ENCODE data around the gene EPB41L2.
A peak's percentile ranks its signal among the peaks of the same experiment; 100 is the strongest.
"Not testable (repeated sequence)": the region's sequence is repeated elsewhere in the genome, so short reads cannot be mapped to it uniquely, and the experiment has no call there.

The EPB41L2 gene

DNA sequence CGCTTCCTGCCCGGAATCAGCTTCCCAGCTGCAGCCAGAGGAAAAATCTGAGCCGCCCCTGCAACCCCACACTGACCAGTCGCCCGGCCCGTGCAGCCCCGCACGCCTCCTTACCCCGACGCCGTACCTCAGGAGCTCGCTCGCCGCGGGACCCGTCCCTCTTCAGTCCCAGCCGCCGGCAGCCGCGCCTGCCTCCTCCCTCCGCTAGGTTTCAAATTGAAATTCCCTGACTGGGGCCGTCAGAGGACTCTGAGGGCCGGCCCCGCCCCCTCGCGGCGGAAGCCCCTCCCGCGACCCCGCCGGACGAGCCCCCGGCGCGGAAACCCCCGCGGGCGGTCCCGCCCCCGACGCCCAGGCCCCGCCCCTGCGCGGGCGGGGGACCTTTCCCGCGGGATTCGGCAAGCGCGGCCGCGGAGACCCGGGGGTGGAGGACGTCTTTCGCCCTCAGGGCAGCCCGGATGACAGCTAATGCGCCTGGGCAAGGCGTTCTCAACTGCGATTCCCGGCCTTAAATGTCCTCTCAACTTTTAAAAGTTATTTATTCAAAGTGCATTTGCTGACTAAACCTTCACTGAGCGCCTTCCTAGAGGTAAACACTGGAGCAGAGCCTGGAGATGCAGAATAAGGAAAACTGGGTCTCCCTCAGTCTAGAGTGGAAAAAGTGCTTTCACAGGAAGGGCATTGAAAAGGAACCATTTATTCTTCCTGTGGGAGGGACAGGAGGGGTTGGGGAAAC lies at the start of gene EPB41L2:
EPB41L2 (minus strand) TSS at position 218 of the 736 bp plus-strand sequence. CDS start 106,760 bp downstream, outside the sequence.
- DNase-seq (ENCODE audit: low read depth) = peak; percentile 80

- no peak for DNase-seq (ENCODE audit: low read depth)
Observed at GRCh38 chr6:131112249-131112648, 49.2 kb upstream of the EPB41L2 start.

DNA sequence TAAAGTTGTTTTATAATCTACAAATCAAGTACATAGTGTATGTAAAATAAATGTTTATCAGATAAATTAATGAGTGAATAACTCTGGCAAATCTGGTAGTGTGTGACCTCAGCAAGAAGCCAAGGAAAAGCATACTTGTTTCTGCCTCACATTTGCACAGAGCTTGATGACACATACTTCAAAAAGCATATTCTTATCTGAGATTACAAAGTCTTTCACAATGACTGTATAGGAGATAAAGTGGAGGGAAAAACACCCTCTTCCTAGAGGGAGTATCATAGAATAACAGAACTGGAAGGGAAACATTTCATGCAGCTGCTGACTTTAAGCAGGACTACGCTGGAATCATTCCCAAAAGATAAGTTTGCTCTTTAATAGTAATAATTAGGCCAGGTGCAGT lies 44.1 kb upstream of the EPB41L2 start:
- no peak for DNase-seq (ENCODE audit: low read depth)

GRCh38 chr6:131103901-131104300 lies 40.9 kb upstream of the EPB41L2 start:
- no peak for DNase-seq (ENCODE audit: low read depth)

GRCh38 chr6:131103296-131103695 lies 40.3 kb upstream of the EPB41L2 start:
- DNase-seq (ENCODE audit: low read depth) = no peak

- DNase-seq (ENCODE audit: low read depth) = no peak
Observed at GRCh38 chr6:131101911-131102680, 39.1 kb upstream of the EPB41L2 start.

- DNase-seq (ENCODE audit: low read depth) = no peak
Observed at GRCh38 chr6:131096786-131097185, 33.7 kb upstream of the EPB41L2 start.

- no peak for DNase-seq (ENCODE audit: low read depth)
Observed at GRCh38 chr6:131093334-131093733, 30.3 kb upstream of the EPB41L2 start.

- not testable (repeated sequence) for DNase-seq (ENCODE audit: low read depth)
Observed at GRCh38 chr6:131091944-131092343, 28.9 kb upstream of the EPB41L2 start.

DNA sequence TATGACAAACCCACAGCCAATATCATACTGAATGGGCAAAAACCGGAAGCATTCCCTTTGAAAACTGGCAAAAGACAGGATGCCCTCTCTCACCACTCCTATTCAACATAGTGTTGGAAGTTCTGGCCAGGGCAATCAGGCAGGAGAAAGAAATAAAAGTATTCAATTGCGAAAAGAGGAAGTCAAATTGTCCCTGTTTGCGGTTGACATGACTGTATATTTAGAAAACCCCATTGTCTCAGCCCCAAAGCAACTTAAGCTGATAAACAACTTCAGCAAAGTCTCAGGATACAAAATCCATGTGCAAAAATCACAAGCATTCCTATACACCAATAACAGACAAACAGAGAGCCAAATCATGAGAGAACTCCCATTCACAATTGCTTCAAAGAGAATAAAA lies 27.3 kb upstream of the EPB41L2 start:
- DNase-seq (ENCODE audit: low read depth) = not testable (repeated sequence)

- DNase-seq (ENCODE audit: low read depth) = no peak
Observed at GRCh38 chr6:131084982-131085381, 21.9 kb upstream of the EPB41L2 start.

DNA sequence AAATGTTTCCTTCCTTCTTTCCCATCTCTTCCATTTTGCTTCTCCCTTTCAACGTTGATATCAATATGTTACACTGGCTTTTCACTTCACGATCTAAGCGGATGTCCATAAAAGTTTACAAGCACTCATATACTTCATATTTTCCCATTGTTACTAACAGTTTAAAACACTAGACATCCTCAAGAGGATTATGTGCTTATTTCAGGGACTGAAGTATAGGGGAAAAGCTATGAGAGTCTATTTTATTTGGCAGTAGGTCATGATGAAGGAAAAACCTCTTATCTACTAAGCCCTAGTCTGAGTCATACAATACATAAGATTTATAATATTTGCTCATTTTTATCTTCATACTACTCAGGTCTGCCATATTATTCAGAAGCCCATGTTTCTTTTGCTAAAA lies 20.6 kb upstream of the EPB41L2 start:
- no peak for DNase-seq (ENCODE audit: low read depth)

- DNase-seq (ENCODE audit: low read depth) = no peak
Observed at GRCh38 chr6:131082335-131082734, 19.3 kb upstream of the EPB41L2 start.

GRCh38 chr6:131080084-131080483 lies 17.0 kb upstream of the EPB41L2 start:
- no peak for DNase-seq (ENCODE audit: low read depth)

GRCh38 chr6:131073577-131073976 lies 10.5 kb upstream of the EPB41L2 start:
- no peak for DNase-seq (ENCODE audit: low read depth)

- no peak for DNase-seq (ENCODE audit: low read depth)
Observed at GRCh38 chr6:131070061-131070460, 7.0 kb upstream of the EPB41L2 start.

GRCh38 chr6:131068165-131068564 lies 5.1 kb upstream of the EPB41L2 start:
- DNase-seq (ENCODE audit: low read depth) = no peak

- no peak for DNase-seq (ENCODE audit: low read depth)
Observed at GRCh38 chr6:131067521-131067920, 4.5 kb upstream of the EPB41L2 start.

DNA sequence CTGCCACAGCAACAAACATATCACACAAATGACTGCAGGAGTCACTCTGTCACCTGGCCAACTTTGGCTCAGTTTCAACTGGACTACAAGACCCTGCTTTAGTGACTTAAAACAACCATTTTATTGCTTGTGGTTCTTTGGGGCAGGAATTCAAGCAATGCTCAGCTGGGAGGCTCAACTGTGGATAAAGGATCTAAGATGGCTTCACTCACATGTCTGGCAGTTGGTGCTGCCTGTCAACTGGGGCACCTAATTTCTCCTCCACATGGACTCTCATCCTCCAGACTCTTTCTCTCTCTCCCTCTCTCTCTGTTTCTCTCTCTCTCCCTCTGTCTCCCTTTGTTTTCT lies 2.8 kb upstream of the EPB41L2 start:
- DNase-seq (ENCODE audit: low read depth) = no peak

GRCh38 chr6:131065112-131065823 lies 2.2 kb upstream of the EPB41L2 start:
- DNase-seq (ENCODE audit: low read depth) = no peak

DNA sequence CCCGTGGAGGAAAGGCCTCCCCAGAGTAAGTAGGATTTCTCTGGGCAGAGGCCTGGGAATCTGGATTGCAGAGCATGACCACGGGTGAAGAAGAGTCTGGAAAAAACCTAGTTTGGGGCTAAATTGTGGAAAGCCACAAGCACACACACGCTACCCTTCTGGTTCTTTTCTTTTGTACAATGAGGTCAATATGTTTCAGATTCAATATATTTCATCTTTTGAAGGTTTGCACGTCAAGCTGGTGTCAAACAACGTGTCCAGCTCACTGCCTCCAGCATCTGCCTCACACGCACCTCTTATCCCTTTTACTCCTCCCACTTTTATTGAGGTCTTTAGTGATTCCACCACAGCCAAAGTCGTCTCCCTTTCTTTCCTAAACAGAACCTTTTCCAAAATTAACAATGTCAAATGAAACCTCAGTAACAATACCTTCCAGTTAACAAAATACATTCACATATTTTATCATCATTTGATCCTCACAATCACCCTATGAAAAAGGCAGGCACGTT lies 773 bp upstream of the EPB41L2 start:
- no peak for DNase-seq (ENCODE audit: low read depth)

- no peak for DNase-seq (ENCODE audit: low read depth)
Observed at GRCh38 chr6:131062241-131063027, 611 bp downstream of the EPB41L2 start.
